GM19328 (cell line): ENCODE results near the gene RBM34.
"Not testable (repeated sequence)": the region's sequence is repeated elsewhere in the genome, so short reads cannot be mapped to it uniquely, and the experiment has no call there.

Experiments used
- ATAC-seq: cut with Tn5 transposase; IDR thresholded peaks from one replicate; pipeline ENCODE4 v1.9.1; 2021; ENCODE audit warnings: mild to moderate bottlenecking, moderate library complexity; ENCODE audit not compliant: unreplicated experiment

The RBM34 gene

DNA sequence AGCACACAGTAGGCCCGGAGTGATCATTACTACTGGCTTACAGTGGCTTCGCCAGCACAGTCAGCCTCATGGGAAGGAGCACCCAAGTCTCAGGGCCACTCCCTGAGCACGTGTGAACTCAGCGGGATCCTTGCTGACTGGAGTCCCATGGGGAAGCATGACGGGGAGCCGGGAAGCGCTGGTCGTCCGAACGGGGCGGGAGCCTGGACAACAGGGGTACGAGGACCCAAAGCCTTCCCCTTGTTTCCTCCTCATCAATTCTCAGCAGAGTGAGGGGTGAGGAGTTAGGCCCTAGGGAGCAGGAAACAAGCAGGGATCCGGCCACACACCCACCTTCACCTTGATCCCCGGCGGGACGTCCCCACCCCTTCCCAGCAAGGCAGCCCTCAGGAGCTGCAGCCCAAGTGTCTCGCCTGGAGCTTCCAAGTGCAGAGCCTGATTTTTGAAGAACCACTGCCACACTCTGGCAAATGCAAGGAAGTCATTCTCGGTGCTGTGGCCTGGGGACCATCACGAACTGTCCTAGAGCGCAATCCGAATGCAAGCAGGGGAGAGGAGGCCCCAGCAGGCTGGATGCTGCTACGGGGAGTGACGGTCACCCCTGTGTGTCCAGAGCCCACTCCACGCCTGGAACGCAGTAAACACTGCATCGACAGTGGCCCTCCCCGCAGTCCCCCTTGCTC is 67.9 kb downstream of the RBM34 start:
- ATAC-seq = no peak

- not testable (repeated sequence) for ATAC-seq
Measured at GRCh38 chr1:235092415-235092814, 68.6 kb downstream of the RBM34 start.

GRCh38 chr1:235092045-235092406 is 69.0 kb downstream of the RBM34 start:
- not testable (repeated sequence) for ATAC-seq

DNA sequence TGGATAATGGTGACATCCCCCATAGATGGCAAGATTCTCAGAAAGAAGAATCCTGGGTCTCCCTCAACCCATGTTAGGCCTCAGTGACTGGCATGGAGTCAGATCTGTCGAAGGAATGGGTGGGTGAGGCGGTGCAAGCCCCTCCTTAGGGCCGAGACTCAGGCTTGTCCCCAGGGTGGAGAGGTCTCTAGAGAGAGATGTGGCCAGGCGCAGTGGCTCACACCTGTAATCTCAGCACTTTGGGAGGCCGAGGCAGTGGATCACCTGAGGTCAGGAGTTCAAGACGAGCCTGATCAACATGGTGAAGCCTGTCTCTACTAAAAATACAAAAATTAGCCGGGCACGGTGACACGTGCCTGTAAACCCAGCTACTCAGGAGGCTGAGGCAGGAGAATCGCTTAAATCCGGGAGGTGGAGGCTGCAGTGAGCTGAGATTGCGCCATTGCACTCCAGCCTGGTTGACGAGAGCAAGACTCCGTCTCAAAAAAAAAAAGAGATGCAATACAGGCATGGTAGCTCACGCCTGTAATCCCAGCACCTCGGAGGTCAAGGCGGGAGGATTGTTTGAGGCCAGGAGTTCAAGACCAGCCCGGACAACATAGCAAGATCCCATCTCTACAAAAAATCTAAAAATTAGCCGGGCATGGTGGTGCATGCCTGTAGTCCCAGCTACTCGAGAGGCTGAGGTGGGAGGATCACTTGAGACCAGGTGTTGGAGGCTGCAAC is 69.6 kb downstream of the RBM34 start:
- ATAC-seq = not testable (repeated sequence)

- no peak for ATAC-seq
Measured at GRCh38 chr1:235090406-235091069, 70.5 kb downstream of the RBM34 start.

- ATAC-seq = no peak
Measured at GRCh38 chr1:235088907-235089306, 72.1 kb downstream of the RBM34 start.

GRCh38 chr1:235088430-235088829 is 72.6 kb downstream of the RBM34 start:
- ATAC-seq = no peak

GRCh38 chr1:235087906-235088305 is 73.1 kb downstream of the RBM34 start:
- ATAC-seq = no peak

- ATAC-seq = not testable (repeated sequence)
Measured at GRCh38 chr1:235085411-235086117, 75.5 kb downstream of the RBM34 start.
